AG04450 (cell line): Measurements from ENCODE around the gene FCAMR. TPM values are rescaled to one million over a fixed set of nuclear protein-coding genes. Genes with fewer than 3 reads are reported as not detected.

ENCODE experiments used
- CTCF ChIA-PET: fragments of 300-600, 350-600 bp; formaldehyde crosslinking; extraction: SDS; loops from one replicate; lab custom pipeline; 2022; ENCODE audit warnings: antibody characterized with exemption, inconsistent platforms; lab: Charles Lee
- POLR2A ChIA-PET: fragments of 350-600 bp; formaldehyde crosslinking; extraction: SDS; loops from one replicate; lab custom pipeline; 2021; ENCODE audit warnings: antibody characterized with exemption, inconsistent platforms; lab: Yijun Ruan, JAX
- DNase-seq: peaks from one replicate; pipeline ENCODE4 v3.0.0-alpha.2; 2011; ENCODE audit warnings: low read depth, low spot score
- H3K27ac ChIP-seq: one replicate; pipeline ENCODE4 v1.5.1; 2012; ENCODE audit warnings: low read depth, low read length, control low read depth
- H3K27me3 ChIP-seq: one replicate; pipeline ENCODE4 v1.6.0; 2012; ENCODE audit warnings: low read length; ENCODE audit not compliant: control insufficient read depth, insufficient read depth
- H3K4me3 ChIP-seq: 2 replicates; pipeline ENCODE4 v1.5.1; 2011; ENCODE audit warnings: mild to moderate bottlenecking, low read depth, low read length, control low read depth
- H3K9me3 ChIP-seq: 2 replicates; pipeline ENCODE4 v1.5.1; 2012; ENCODE audit warnings: low read length; ENCODE audit not compliant: control insufficient read depth, insufficient read depth
- CTCF ChIP-seq: IDR thresholded peaks from 2 replicates; pipeline ENCODE4 v1.5.1; 2011; ENCODE audit warnings: low read depth, low read length, control low read depth, inconsistent platforms
- polyA plus RNA-seq: library from polyadenylated mRNA; depleted of rRNA; stranded (reverse); fragments of >200 nt; gene quantifications from 2 replicates; pipeline ENCODE4 v1.2.3, GENCODE V29; 2011

Gene FCAMR
- polyA plus RNA-seq, 1 experiment: not detected

- Histone ChIP-seq H3K4me3 (no peak overlapping the region), H3K27ac (no peak overlapping the region), H3K27me3 (no peaks in the 10 kb centered on the region), H3K9me3 (no peaks in the 10 kb centered on the region)
- CTCF ChIA-PET: interaction anchor here (0.9 kb wide), 1 partner anchor 276 kb away, joined by 3 read pairs; no protein-coding TSS in a partner anchor
- no peak for TF ChIP-seq CTCF
- DNase-seq: no peak
- POLR2A ChIA-PET: interaction anchor here (0.7 kb wide), 1 partner anchor 35 kb away, joined by 3 read pairs; no protein-coding TSS in a partner anchor
Observed at GRCh38 chr1:207010726-207011125, 40.5 kb upstream of the FCAMR start.

- Histone ChIP-seq H3K4me3 (no peak overlapping the region), H3K9me3 (no peaks in the 10 kb centered on the region), H3K27ac (no peak overlapping the region), H3K27me3 (no peaks in the 10 kb centered on the region)
- no peak for TF ChIP-seq CTCF
- ChIA-PET CTCF (no interaction called here), POLR2A (no interaction called here)
- no peak for DNase-seq
Observed at GRCh38 chr1:207009945-207010344, 39.7 kb upstream of the FCAMR start.

- TF ChIP-seq CTCF: no peak
- CTCF ChIA-PET: no interaction called here
Observed at GRCh38 chr1:207009182-207009850, 39.1 kb upstream of the FCAMR start.

GRCh38 chr1:207007352-207008033 is 37.2 kb upstream of the FCAMR start:
- no peak for TF ChIP-seq CTCF
- H3K27ac ChIP-seq: peak overlapping the region; percentile 83
- POLR2A ChIA-PET: no interaction called here
- no peaks in the 10 kb centered on the region for H3K27me3 ChIP-seq
- DNase-seq: peak; percentile 70
- H3K4me3 ChIP-seq: no peak overlapping the region
- H3K9me3 ChIP-seq: no peaks in the 10 kb centered on the region
- CTCF ChIA-PET: interaction anchor here (0.9 to 2.5 kb wide), 3 partner anchors 7 to 43 kb away, joined by 3 to 11 read pairs (median 3); no protein-coding TSS in a partner anchor

More at GRCh38 chr1:207009182-207009850, 39.1 kb upstream of the FCAMR start:
- DNase-seq: no peak
- Histone ChIP-seq H3K27ac (no peak overlapping the region), H3K9me3 (no peaks in the 10 kb centered on the region), H3K27me3 (no peaks in the 10 kb centered on the region), H3K4me3 (no peak overlapping the region)
- POLR2A ChIA-PET: no interaction called here

- TF ChIP-seq CTCF: no peak
- Histone ChIP-seq H3K27me3 (no peaks in the 10 kb centered on the region), H3K9me3 (no peaks in the 10 kb centered on the region), H3K27ac (peak overlapping the region; percentile 83), H3K4me3 (no peak overlapping the region)
- no peak for DNase-seq
- CTCF ChIA-PET: interaction anchor here (1.2 to 2.5 kb wide), 3 partner anchors 8 to 36 kb away, joined by 3 to 11 read pairs (median 5); no protein-coding TSS in a partner anchor
- POLR2A ChIA-PET: no interaction called here
Observed at GRCh38 chr1:207006914-207007313, 36.7 kb upstream of the FCAMR start.
